GM19468 (cell line): ENCODE measurements around the gene ZNG1E.
"Not testable (repeated sequence)": the region's sequence is repeated elsewhere in the genome, so short reads cannot be mapped to it uniquely, and the experiment has no call there.

Experiments
- ATAC-seq: cut with Tn5 transposase; IDR thresholded peaks from one replicate; pipeline ENCODE4 v1.9.1; 2021; ENCODE audit warnings: mild to moderate bottlenecking, moderate library complexity, moderate number of reproducible peaks; ENCODE audit not compliant: unreplicated experiment; ENCODE audit errors: extremely low read depth

The ZNG1E gene

DNA sequence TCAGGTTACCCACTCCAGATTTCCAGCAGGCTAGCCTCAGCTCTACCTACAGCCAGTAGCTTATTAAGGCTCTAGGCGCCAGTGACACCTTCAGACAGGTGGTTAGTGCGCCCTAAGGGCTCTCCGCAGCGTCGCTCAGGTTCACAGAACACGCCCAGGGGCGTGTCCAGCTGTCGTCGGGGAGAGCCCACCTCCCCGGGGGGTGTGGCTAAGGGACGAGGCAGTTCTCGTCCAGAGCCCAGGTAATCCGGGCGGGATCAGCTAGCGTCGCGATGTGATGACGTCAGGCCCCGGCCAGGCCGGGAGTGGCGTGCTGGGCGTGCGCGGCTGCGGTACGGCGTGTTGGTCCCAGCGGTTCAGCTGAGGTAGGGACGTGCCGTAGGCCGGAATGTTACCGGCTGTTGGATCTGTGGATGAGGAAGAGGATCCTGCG, at the start of gene ZNG1E:
Gene ZNG1E (plus strand): TSS at position 340 of the 433 bp plus-strand sequence. CDS start 49 bp downstream, at position 389.
- not testable (repeated sequence) for ATAC-seq

GRCh38 chr9:65673579-65673978, 2.1 kb upstream of the ZNG1E start:
- ATAC-seq, result not testable (repeated sequence)

- ATAC-seq, result not testable (repeated sequence)
Measured at GRCh38 chr9:65675018-65675417, 710 bp upstream of the ZNG1E start.

- ATAC-seq, result not testable (repeated sequence)
Measured at GRCh38 chr9:65676389-65676788, 661 bp downstream of the ZNG1E start.

DNA sequence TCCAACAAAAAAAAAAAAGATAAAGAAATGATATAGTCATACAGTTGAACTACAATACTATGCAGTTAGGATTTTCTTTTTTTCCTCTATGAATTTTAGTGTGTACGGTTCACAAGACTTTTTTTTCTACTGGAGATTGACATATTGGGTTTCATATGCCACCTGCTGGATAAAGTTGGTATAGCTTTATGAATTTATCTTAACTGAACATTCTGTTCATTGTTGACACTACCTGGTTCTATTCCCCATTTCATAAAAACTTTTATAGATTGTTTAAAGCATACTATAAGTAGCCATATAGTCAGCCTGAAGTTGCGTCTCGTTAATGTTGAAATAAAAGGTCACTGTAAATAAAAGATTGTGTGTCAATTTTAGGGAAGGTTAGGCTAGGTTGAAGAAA, 2.8 kb downstream of the ZNG1E start:
- not testable (repeated sequence) for ATAC-seq

- not testable (repeated sequence) for ATAC-seq
Measured at GRCh38 chr9:65703550-65703949, 27.8 kb downstream of the ZNG1E start.

GRCh38 chr9:65714445-65714844, 38.7 kb downstream of the ZNG1E start:
- not testable (repeated sequence) for ATAC-seq

GRCh38 chr9:65737096-65737564, 61.4 kb downstream of the ZNG1E start, which contains the start of gene FOXD4L4:
Gene FOXD4L4, plus strand, starts transcription at chr9:65737146. Its CDS starts 0 bp downstream, at chr9:65737146.
- not testable (repeated sequence) for ATAC-seq

DNA sequence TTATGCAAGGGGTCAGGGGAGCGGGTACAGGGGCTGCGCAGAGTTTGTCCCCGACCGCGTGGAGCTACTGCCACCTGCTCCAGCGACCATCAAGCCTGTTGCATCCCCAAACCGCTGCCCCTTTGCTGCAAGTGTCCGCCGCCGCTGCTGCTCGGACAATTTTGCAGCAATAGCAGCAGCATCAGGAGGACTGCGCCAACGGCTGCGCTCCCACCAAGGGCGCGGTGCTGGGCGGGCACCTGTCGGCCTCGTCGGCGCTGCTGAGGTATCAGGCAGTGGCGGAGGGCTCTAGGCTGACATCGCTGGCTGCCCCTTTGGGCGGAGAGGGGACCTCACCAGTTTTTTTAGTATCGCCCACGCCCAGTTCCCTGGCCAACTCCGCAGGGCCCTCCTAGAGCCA, 62.4 kb downstream of the ZNG1E start:
- ATAC-seq, result not testable (repeated sequence)
